ENCODE results near the gene MAP3K9. TPM values are rescaled to one million over a fixed set of nuclear protein-coding genes. Genes with fewer than 3 reads are reported as not detected.

Gene MAP3K9
- total RNA-seq, 1 experiment from 2014 or later: 21.4 TPM

GRCh38 chr14:70816525-70816924 is 7.2 kb upstream of the MAP3K9 start:
- BruUV-seq (replicated peaks): no TSS peak
- intact Hi-C loops (cut with micrococcal nuclease; ENCODE audit: unreplicated experiment): loop anchor here (2.0 to 10.0 kb wide), 3 partner anchors 62 to 770 kb away; partner anchors contain the start of gene SYNJ2BP
- H3K9me3 ChIP-seq (ENCODE audit: insufficient read depth, low read depth): no peaks in the 10 kb centered on the region
- no peak overlapping the region for H3K27ac ChIP-seq
- no peaks in the 10 kb centered on the region for H3K9me2 ChIP-seq (ENCODE audit: insufficient read depth)
- H2AFZ ChIP-seq: no peak overlapping the region
- H3K27me3 ChIP-seq (ENCODE audit: insufficient read depth, low read depth): peaks cover 12% of the 10 kb centered on the region; the same call in 1 of the 2 replicates
- no peak for DNase-seq
- ChIA-PET CTCF (interaction anchor here (0.7 kb wide), 1 partner anchor 64 kb away, joined by 3 read pairs; no protein-coding TSS in a partner anchor), POLR2A (ENCODE audit: unreplicated experiment) (no interaction called here)
- TF ChIP-seq CTCF (conservative IDR thresholded peaks at IDR 0.05) (no peak), EZH2 (IDR thresholded peaks at IDR 0.05; ENCODE audit: low read depth) (no peak)
- H3F3A ChIP-seq (ENCODE audit: insufficient read depth, low read depth): no peaks in the 10 kb centered on the region; the same call in none of the 2 replicates
- H3K79me2 ChIP-seq (ENCODE audit: low read depth): peaks cover 4% of the 10 kb centered on the region; the same call in 1 of the 2 replicates
- no peaks in the 10 kb centered on the region for H3K36me3 ChIP-seq (ENCODE audit: low read depth)
- peaks cover 18% of the 10 kb centered on the region for H3K4me1 ChIP-seq (replicated peaks; ENCODE audit: insufficient read depth)
- no peaks in the 10 kb centered on the region for H4K20me1 ChIP-seq (ENCODE audit: insufficient read depth)
- H3K4me3 ChIP-seq: no peak overlapping the region
- no peak overlapping the region for H3K4me2 ChIP-seq

DNA sequence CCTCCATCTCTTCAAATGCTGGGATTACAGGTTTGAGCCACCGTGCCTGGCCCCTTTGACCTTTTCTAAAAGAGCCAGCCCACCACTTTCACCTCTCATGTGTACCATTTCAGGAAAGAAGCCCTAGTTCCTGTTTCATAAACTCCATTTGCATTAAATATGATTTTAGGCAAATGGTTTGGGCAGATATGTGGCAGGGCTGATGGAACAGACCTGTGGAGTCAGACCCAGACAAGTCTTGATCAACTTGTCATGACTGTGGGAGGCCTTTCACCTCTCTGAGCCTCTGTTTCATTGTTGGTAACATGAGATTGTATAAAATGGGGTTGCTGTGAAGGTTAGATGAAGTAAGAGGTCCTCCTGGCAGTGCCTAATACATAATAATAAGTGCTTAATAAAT is 5.2 kb upstream of the MAP3K9 start:
- Histone ChIP-seq H2AFZ (no peak overlapping the region), H3K36me3 (ENCODE audit: low read depth) (no peaks in the 10 kb centered on the region), H3K27me3 (ENCODE audit: insufficient read depth, low read depth) (no peaks in the 10 kb centered on the region), H3K9me2 (ENCODE audit: insufficient read depth) (no peaks in the 10 kb centered on the region), H3K4me3 (no peak overlapping the region), H3K79me2 (ENCODE audit: low read depth) (peaks cover 17% of the 10 kb centered on the region), H3K27ac (no peak overlapping the region), H4K20me1 (ENCODE audit: insufficient read depth) (no peaks in the 10 kb centered on the region), H3K4me2 (no peak overlapping the region), H3K4me1 (replicated peaks; ENCODE audit: insufficient read depth) (peaks cover 25% of the 10 kb centered on the region), H3F3A (ENCODE audit: insufficient read depth, low read depth) (peaks cover 3% of the 10 kb centered on the region), H3K9me3 (ENCODE audit: insufficient read depth, low read depth) (no peaks in the 10 kb centered on the region)
- DNase-seq: no peak
- CTCF ChIA-PET: no interaction called here
- no TSS peak for BruUV-seq (replicated peaks)
- intact Hi-C loops (cut with micrococcal nuclease; ENCODE audit: unreplicated experiment): loop anchor here (5.0 to 10.0 kb wide), 2 partner anchors 400 to 457 kb away; partner anchors contain the start of genes COX16 and SYNJ2BP
- TF ChIP-seq CTCF (conservative IDR thresholded peaks at IDR 0.05): no peak
- TF ChIP-seq EZH2 (IDR thresholded peaks at IDR 0.05; ENCODE audit: low read depth): no peak
- POLR2A ChIA-PET (ENCODE audit: unreplicated experiment): no interaction called here

GRCh38 chr14:70812124-70812818 is 3.0 kb upstream of the MAP3K9 start:
- no peaks in the 10 kb centered on the region for H3K36me3 ChIP-seq (ENCODE audit: low read depth)
- H3K9me2 ChIP-seq (ENCODE audit: insufficient read depth): no peaks in the 10 kb centered on the region
- no TSS peak for BruUV-seq (replicated peaks)
- peak overlapping the region; percentile 75; the same call in 1 of the 2 replicates for H3K4me3 ChIP-seq
- H3K4me1 ChIP-seq (replicated peaks; ENCODE audit: insufficient read depth): peaks cover 31% of the 10 kb centered on the region
- DNase-seq: peak in 1 of 2 experiments; percentile 67
- H3K4me2 ChIP-seq: peak overlapping the region; percentile 84
- H3K9me3 ChIP-seq (ENCODE audit: insufficient read depth, low read depth): no peaks in the 10 kb centered on the region
- ChIA-PET POLR2A (ENCODE audit: unreplicated experiment) (no interaction called here), CTCF (no interaction called here)
- no peak overlapping the region for H2AFZ ChIP-seq
- peaks cover 9% of the 10 kb centered on the region for H3F3A ChIP-seq (ENCODE audit: insufficient read depth, low read depth)
- no peak for TF ChIP-seq CTCF (conservative IDR thresholded peaks at IDR 0.05)
- no peak for TF ChIP-seq EZH2 (IDR thresholded peaks at IDR 0.05; ENCODE audit: low read depth)
- intact Hi-C loops (cut with micrococcal nuclease; ENCODE audit: unreplicated experiment): loop anchor here (1.0 to 10.0 kb wide), 3 partner anchors 147 to 455 kb away; partner anchors contain the start of genes COX16 and SYNJ2BP
- H4K20me1 ChIP-seq (ENCODE audit: insufficient read depth): no peaks in the 10 kb centered on the region
- H3K79me2 ChIP-seq (ENCODE audit: low read depth): peaks cover 26% of the 10 kb centered on the region
- no peaks in the 10 kb centered on the region for H3K27me3 ChIP-seq (ENCODE audit: insufficient read depth, low read depth)
- H3K27ac ChIP-seq: peak overlapping the region; percentile 28

Measured in PC-9 (cell line).